UCSD-AML1 (cell line): ENCODE results near the gene CCDC107.

Source experiments
- DNase-seq: peaks from one replicate; lab custom pipeline; 2025; ENCODE audit not compliant: unreplicated experiment; lab: John Stamatoyannopoulos, UW

The CCDC107 gene

DNA sequence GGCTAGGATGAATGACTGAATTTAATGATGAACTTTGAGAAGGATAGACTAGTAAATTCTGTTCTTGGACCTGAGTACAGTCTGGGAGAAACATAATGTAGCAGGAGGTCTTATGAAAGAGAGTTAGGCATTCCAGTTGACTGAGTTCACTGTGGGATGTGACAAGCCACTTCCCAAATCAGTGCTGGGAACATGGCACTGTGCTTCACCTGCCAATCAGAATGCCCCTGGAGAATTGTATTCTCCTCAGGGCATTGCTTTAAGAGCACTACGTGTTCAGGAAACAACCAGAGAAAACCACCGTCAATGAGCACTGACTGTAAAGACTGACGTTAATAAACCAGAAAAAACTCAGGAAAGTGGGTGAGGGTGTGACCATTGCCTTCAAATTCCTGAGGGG is 1.2 kb downstream of the CCDC107 start:
- no peak for DNase-seq

- DNase-seq, result peak; percentile 27
These were observed 2.9 kb downstream of the CCDC107 start for GRCh38 chr9:35660966-35661415.

DNA sequence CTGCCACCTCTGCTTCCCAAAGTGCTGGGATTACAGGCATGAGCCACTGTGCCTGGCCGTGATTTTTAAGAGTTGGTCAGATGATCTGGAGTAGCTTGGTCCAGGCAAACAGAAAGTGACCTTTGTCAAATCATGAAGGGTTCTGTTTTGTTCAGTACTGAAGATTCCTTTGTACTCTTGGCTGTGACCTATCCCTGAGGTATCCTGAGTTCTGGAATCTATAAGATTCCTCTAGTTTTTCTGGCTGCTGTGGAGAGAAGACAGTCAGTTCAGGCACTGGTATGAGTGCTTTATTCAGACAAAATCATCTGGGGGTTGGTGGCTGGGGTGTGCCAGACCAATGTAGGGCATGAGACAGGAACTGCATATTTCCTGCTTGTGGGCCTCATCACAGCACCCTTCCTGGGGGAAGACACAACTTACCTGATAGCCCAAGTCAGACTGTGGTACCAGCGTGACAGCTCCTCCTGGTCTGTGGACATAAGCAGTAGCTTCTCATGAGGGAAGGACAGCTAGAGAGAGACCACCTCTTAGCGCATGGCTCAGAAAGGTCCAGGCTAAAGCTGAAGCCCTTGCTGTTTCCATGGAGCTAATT is 3.8 kb downstream of the CCDC107 start:
- DNase-seq, result no peak

- DNase-seq, result no peak
These were observed 4.3 kb downstream of the CCDC107 start for GRCh38 chr9:35662437-35662836.

DNA sequence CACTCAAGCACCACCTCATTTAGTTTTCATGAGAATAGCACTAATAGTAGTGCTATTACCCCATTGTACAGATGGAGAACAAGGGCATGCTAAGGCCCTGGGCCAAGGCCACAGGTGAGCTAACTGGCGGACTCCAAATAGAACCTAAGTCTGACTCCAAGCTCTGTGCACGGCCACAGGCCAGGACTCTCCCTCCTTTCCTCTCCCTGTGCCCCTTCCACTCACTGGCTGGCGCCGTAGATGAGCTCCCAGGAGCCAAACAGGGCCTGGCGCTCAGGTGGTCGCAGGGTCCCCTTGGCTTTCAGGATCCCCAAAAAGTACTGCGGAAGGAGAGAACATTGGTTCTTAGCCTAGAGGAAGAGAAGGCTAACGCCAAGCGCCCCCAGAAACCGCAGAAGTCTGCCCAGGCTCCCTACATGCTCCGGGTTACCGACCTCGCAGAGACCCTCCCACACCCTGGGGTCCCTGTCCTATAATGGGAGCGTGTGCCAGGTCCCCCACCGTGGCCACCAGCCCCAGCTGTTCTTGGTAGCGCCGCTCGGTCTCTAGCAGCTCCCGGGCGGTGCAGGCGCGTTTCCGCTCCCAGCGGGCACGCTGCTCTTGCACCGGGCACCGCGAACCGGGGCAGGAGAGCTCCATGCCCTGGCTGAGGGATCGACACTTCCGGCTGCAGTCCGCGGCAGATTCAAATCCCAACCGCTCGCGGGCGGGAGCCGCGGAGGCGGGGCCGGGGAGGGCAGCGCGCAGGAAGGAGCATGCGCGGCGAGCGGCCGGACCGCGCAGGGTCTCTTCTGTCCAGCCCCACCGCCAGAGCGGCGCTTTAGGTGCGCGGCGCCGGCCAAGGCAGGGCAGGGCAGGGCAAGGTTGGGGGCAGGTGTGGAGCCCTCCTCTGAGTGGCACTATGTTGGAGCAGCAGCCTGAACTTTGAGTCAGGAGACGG is 6.7 kb downstream of the CCDC107 start, which contains the start of gene ARHGEF39:
TSS of gene ARHGEF39 (minus strand) at position 665 of the 940 bp plus-strand sequence. CDS start at position 639, 26 bp downstream.
- peak; percentile 85 for DNase-seq

DNA sequence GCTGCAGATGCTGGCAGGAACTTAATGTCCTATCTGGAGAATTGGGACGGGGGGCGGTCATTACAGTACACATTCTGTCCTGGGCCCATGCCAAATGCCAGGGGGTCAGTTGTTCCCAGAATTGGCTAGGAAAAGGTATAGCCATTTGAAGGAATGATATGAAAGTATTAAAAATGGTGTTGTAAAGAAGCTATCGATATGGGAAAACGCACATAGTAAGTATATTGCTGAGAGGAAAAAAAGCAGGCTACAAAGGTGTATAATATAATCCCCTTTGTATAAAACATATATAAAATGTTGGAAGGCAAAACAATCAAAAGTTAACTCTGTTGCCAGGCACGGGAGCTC is 7.4 kb downstream of the CCDC107 start:
- DNase-seq, result no peak

DNA sequence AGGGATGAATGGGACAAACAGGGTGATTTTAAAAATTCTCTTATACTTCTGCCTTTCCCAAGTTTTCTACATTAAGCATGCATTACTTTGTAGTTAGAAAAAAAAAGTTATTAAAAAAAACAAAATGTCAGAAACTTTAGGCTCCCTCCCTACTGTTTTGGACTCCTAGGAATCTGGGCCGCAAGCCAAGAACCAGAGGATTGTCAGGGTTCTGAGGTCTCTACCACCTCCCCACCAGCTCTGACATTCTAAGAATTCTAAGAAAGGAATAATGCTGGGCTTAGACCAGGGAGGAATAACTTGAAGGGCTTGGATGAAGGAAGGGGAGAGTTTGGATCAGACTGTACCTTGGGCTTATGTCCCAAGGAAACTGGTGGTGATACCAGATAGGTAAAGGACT is 8.0 kb downstream of the CCDC107 start:
- DNase-seq, result no peak

- no peak for DNase-seq
These were observed 8.5 kb downstream of the CCDC107 start for GRCh38 chr9:35666549-35666948.

DNA sequence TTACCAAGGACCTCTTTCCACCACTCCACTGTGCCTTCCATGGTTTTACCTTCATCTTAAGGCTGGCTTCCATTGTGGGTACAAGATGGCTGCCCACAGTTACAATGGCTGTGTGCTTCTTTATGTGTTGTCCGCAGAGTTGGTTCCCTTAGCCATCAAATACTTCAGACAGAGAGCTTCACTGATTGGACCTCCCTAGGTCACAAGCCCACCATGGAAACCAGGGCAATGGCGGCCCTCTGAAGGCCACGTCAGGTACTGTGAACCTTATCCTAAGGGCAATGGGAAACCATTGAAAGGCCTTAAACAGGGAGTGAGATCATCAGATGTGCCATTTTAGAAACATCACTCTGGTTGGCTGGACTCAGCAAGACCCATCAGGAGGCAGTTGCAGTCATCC is 9.8 kb downstream of the CCDC107 start:
- no peak for DNase-seq

- DNase-seq, result no peak
These were observed 11.4 kb downstream of the CCDC107 start for GRCh38 chr9:35669331-35670145.

- no peak for DNase-seq
These were observed 15.3 kb downstream of the CCDC107 start, which contains the start of gene CA9 for GRCh38 chr9:35673132-35674024. CA9 (plus strand) TSS chr9:35673928; CDS start chr9:35673960, 32 bp downstream.

- DNase-seq, result no peak
These were observed 15.9 kb downstream of the CCDC107 start for GRCh38 chr9:35674025-35674361.

DNA sequence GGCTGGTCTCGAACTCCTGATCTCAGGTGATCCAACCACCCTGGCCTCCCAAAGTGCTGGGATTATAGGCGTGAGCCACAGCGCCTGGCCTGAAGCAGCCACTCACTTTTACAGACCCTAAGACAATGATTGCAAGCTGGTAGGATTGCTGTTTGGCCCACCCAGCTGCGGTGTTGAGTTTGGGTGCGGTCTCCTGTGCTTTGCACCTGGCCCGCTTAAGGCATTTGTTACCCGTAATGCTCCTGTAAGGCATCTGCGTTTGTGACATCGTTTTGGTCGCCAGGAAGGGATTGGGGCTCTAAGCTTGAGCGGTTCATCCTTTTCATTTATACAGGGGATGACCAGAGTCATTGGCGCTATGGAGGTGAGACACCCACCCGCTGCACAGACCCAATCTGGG is 17.1 kb downstream of the CCDC107 start:
- DNase-seq, result no peak

DNA sequence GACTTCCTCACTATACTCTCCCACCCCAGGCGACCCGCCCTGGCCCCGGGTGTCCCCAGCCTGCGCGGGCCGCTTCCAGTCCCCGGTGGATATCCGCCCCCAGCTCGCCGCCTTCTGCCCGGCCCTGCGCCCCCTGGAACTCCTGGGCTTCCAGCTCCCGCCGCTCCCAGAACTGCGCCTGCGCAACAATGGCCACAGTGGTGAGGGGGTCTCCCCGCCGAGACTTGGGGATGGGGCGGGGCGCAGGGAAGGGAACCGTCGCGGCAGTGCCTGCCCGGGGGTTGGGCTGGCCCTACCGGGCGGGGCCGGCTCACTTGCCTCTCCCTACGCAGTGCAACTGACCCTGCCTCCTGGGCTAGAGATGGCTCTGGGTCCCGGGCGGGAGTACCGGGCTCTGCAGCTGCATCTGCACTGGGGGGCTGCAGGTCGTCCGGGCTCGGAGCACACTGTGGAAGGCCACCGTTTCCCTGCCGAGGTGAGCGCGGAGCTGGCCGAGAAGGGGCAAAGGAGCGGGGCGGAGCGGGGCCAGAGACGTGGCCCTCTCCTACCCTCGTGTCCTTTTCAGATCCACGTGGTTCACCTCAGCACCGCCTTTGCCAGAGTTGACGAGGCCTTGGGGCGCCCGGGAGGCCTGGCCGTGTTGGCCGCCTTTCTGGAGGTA is 17.8 kb downstream of the CCDC107 start:
- DNase-seq, result no peak

GRCh38 chr9:35679091-35679490 is 21.0 kb downstream of the CCDC107 start:
- DNase-seq, result no peak

DNA sequence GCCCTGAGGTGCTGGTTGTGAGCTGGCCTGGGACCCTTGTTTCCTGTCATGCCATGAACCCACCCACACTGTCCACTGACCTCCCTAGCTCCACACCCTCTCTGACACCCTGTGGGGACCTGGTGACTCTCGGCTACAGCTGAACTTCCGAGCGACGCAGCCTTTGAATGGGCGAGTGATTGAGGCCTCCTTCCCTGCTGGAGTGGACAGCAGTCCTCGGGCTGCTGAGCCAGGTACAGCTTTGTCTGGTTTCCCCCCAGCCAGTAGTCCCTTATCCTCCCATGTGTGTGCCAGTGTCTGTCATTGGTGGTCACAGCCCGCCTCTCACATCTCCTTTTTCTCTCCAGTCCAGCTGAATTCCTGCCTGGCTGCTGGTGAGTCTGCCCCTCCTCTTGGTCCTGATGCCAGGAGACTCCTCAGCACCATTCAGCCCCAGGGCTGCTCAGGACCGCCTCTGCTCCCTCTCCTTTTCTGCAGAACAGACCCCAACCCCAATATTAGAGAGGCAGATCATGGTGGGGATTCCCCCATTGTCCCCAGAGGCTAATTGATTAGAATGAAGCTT is 21.8 kb downstream of the CCDC107 start:
- DNase-seq, result no peak

DNA sequence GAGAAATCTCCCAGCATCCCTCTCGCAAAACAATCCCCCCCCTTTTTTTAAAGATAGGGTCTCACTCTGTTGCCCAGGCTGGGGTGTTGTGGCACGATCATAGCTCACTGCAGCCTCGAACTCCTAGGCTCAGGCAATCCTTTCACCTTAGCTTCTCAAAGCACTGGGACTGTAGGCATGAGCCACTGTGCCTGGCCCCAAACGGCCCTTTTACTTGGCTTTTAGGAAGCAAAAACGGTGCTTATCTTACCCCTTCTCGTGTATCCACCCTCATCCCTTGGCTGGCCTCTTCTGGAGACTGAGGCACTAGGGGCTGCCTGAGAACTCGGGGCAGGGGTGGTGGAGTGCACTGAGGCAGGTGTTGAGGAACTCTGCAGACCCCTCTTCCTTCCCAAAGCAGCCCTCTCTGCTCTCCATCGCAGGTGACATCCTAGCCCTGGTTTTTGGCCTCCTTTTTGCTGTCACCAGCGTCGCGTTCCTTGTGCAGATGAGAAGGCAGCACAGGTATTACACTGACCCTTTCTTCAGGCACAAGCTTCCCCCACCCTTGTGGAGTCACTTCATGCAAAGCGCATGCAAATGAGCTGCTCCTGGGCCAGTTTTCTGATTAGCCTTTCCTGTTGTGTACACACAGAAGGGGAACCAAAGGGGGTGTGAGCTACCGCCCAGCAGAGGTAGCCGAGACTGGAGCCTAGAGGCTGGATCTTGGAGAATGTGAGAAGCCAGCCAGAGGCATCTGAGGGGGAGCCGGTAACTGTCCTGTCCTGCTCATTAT is 22.4 kb downstream of the CCDC107 start:
- no peak for DNase-seq

- no peak for DNase-seq
These were observed 23.4 kb downstream of the CCDC107 start for GRCh38 chr9:35681341-35682002.
